Activated T-cell treated with anti-CD3 and anti-CD28 coated beads, Interleukin-2, amount 50 U/mL, for 1 hour (primary cell): ENCODE measurements around the gene GNAO1.

Source experiments
- DNase-seq: peaks from one replicate; pipeline ENCODE4 v3.0.0-alpha.2; 2020

Gene GNAO1

DNA sequence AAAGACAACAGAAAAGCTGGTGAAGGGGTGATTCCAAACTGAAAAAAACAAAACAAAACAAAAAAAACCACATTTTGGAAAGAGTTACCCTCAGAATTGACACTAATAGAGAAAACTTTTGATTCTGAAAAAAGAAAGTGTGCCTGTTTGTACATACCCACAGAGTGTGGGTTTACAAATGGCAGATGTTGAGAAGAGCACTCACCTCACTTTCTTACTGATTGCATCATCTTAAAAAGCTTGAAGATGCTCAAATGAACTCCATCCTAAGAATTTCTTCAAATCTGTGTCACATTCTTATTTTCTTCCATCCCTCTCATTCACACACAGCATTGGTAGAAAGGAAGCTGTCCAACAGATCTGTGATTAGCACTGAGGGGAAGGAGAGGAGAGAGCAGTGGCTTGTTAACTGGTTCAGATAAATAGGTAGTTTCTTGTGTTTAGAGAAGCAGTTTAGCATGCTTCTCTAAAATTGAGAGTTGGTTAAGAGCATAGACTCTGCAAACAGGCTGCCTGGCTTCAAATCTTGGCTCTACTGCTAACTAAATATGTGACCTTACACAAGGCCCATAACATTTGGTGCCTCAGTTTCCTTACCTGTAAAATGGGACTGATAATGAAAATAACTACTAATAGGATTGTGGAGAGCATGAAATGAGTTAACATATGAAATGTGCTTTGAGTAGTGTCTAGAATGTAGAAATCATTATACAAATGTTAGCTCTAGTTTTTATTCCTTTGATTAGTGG is 6.9 kb downstream of the GNAO1 start:
- no peak for DNase-seq

GRCh38 chr16:56198755-56199114 is 7.4 kb downstream of the GNAO1 start:
- no peak for DNase-seq

DNA sequence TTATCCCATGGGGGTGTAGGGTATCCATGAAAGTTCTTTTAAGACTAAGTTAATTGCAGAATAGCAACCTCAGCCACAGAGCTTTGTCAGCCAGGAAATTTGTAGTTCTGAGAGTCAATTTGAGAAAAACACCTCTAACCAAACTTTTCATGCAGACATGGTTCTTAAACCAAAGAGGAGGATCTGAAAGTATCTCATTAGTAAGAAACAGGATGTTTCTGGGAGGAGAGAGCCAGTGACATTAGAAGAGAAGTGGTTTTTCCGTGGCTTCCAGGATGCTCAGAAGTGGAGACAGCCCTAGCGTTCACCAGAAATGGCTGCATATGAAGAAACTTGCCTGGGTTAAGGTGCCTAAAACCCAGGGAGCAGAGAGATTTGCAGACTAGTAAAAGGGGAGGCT is 7.9 kb downstream of the GNAO1 start:
- no peak for DNase-seq

DNA sequence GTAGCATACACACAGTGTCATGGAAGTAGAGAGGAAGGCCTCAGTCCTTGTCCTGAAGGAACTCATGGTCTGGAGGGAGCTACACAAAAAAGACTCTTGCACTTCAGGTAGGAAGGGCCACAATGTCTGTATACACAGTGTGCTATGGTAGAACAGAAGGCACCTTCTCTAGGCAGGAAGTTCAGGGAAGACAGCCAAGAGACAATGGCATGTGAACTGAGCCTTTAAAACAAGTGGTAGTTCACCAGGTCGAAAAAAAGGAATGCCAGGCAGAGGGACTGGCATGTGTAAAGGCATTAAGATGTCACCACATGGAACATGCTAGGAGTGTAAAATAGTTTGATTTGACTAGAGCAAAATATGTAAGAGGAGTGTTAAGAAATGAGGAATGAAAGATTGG is 9.7 kb downstream of the GNAO1 start:
- no peak for DNase-seq

- no peak for DNase-seq
Observed at GRCh38 chr16:56202036-56202435, 10.7 kb downstream of the GNAO1 start.

- peak; percentile 47 for DNase-seq
Observed at GRCh38 chr16:56203052-56203451, 11.8 kb downstream of the GNAO1 start.

- no peak for DNase-seq
Observed at GRCh38 chr16:56204816-56205215, 13.5 kb downstream of the GNAO1 start.

DNA sequence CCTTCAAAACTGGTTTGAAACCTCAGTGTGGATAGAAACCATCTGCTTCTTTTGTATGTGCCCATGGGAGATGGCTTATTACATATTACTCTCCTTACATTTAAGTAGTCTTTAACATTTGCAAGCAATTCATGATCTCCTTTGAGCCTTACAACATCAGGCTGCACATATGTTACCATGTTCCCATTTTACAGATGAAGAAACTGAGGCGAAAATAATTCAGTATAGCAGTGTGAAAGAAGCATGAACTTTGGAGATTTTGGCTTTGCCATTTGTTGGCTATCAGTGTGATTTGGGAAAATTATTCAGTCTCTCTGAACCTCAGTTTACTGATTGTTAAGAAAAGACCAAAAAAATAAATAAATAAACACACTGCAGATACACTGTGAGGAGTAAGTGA is 15.7 kb downstream of the GNAO1 start:
- DNase-seq = no peak

- no peak for DNase-seq
Observed at GRCh38 chr16:56207421-56207820, 16.1 kb downstream of the GNAO1 start.

DNA sequence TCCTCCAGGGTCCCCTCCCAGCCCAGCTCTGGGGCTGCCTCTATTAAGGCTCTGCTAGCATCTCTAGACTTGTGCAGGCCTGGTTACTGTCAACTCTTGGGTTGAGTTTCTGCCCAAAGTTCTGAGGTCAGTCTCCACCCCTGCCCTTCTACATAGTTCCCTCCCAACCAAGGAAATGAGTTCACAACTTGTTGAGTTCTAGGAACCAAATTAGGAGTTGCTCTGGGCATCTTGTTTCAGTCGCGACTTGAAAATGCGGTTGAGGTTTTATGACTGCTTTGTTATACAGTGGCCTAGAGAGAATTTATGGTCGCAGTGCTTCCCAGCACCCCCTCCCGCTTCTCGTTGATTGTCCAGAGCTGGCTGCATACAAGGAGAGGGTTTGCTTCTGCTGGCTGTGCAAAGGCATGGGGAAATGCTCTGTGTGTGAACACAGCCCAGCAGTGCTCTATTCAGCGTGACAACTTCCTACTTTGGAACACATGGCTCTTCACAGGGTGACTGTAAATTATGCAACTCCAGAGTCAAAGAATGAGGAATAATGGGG is 20.2 kb downstream of the GNAO1 start:
- no peak for DNase-seq

GRCh38 chr16:56212144-56212543 is 20.9 kb downstream of the GNAO1 start:
- no peak for DNase-seq

- no peak for DNase-seq
Observed at GRCh38 chr16:56221995-56222394, 30.7 kb downstream of the GNAO1 start.

DNA sequence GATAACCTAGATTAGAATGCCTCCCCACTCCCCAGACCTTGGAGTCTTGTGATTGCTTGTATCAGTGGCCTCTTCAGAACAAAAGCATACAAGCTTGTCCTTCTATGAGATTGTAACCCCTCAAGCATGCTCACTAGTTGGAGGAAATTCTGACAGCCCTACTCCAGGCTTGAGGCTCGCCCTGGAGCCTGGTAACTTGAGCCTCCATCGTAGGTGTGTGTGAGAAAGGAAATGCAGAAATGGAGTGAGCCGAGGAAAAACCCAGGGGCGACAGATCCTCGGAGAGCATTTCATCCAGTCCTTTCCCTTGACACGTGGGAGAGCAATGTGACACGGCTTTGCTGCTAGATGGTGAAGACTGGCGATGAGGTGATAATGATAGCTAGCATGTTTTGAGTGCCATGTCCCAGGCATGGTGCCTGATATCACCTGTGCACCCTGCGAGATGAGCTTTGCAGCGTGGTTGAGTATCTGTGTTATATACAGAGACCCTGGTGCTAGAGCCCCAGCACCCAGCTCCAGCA is 31.2 kb downstream of the GNAO1 start:
- no peak for DNase-seq

DNA sequence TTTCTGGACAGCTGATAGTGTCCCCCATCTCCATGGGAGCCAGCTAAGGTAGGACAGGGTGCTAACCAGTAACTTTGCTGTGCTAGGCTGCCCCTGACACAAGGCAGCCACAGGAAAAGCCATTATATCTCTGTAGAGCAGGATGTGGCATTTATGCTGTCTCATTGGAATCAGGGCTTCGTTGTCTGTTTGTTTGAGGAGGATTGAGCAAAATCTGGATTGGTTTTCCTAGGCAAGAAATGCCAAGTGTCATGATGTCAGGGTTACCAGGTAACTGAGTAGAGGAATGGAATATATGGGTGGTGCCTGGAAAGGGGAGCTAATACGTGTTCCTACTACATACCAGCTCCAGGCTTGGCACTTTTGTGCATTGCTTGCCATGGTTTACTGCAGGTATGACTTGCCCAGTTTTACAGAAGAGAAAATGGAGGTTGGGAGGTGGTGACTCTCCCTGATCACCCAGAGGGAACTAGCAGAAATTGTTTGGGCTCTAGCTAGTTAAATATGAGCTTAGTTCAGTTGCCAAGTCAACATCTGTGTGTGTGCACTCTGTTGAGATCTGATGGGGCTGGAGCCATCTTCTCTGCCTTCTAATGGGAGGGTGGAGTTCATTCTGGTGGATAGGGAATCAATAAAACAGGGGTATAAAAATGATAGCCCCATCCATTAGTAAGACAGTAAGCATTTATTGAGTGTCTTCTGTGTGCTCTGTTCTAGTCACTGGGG is 33.9 kb downstream of the GNAO1 start:
- DNase-seq = no peak

DNA sequence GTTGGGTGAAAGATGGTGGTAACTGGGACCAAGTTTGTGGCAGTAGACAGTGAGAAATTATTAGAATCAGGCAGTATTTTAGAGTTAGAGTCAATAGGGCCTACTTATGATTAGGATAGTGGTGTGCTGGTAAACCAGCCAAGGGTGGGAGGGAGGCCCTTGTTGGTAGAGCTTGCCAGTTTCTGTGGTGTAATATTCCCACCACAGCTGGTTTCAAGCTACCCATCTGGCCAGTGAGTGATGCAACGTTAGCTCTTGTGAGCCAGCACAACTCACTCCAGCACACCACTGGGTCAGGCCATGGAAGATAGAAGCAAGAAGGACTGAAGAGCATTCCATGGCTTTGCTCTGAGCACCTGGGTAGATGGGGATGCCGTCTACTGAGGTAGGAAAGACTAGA is 34.9 kb downstream of the GNAO1 start:
- DNase-seq = no peak

- no peak for DNase-seq
Observed at GRCh38 chr16:56226845-56227525, 35.7 kb downstream of the GNAO1 start.

GRCh38 chr16:56227936-56228335 is 36.6 kb downstream of the GNAO1 start:
- DNase-seq = no peak

DNA sequence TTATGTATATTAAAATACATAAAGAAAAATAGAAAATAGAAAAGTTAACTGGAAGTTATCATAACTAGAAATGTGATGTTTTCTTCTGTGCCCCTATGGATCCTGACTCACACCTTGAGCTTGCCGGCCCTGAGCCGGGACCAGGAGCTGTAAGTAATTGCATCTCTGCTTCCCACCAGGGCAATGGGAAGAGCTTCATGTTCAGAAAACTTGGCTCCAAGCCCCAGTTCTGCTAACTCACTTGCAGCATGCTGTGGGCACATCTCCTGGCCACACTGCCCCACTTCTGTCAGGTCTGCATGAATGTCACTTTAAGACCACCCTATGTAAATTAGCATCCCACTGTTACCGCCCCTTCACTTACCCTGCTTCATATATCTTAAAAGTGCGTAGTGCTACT is 37.2 kb downstream of the GNAO1 start:
- DNase-seq = no peak

GRCh38 chr16:56233795-56234566 is 42.7 kb downstream of the GNAO1 start:
- DNase-seq = no peak

DNA sequence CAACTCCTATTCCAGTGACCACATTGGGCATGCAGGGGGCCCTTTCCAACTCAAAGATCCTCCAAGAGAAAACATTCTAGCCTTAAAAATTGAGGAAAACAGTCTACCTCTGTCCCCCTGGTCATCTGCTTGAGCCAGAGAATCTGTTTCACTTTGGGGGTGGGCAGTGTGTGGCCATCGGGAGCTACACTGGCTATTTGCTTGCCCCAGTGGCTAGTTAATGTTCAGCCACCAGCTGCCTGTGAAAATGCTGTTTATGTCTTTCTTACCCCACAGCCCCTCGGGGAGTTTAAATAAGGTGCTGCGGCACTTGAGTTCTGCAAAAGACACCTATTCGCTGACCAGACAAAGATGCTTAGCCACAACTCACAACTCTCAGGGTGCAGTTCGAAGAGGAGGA is 43.4 kb downstream of the GNAO1 start:
- DNase-seq = no peak

GRCh38 chr16:56237451-56237930 is 46.2 kb downstream of the GNAO1 start:
- DNase-seq = no peak

DNA sequence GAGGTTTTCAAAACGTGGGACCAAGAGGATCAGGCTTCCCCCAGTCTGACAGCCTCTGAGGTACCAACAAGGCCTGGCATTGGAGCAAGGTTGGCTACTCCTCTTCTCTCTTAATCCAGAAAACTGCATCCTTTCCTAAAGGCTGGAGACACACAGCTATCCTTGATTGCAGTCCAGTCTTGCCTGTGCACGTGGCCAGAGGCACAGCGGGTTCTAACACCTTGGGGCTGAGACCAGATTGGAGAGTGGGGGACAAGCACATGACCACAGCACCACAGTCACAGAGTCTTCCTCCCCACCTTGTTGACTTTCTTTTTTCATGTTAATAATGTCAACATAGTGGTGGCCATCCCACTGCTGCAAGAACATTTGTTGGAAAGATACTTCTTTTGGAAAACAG is 46.9 kb downstream of the GNAO1 start:
- no peak for DNase-seq

GRCh38 chr16:56241596-56241995 is 50.3 kb downstream of the GNAO1 start:
- DNase-seq = no peak
